Breast epithelium (tissue), 3 donors: Measurements from ENCODE around the gene PHLPP2.

Experiments used
- POLR2A ChIP-seq: fragments of 450-650 bp; IDR thresholded peaks from one replicate; pipeline ENCODE4 v1.6.1; 2016; ENCODE audit warnings: antibody characterized with exemption, mild to moderate bottlenecking, moderate library complexity
- TF ChIP-seq, protein P1 (sequence below), 3 donors: fragments of 450-650 bp; IDR thresholded peaks; one replicate each; pipeline ENCODE4 v1.5.1; 2016 to 2017; ENCODE audit warnings: antibody characterized with exemption in 3 of 3, mild to moderate bottlenecking in 3 of 3, moderate library complexity in 3 of 3

DNA sequence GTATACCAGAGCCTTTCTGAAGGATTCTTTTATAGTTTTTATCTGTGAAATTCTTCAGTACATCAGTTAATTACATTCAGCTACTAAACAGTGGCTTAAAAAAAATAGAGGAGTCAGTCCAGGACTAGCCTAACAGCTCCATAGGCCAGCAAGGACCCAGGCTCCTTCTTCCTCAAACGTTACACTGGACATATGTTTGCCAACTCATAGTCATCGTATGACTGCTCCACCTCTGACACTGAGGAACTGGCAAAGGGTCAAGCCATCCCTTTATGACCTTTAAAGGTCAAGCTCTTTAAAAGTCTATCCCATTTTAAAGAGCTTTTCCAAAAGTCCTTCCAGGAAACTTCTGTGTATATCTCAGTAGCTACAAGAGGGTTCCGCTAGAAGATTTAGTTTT, 36.6 kb downstream of the PHLPP2 start:
- TF ChIP-seq POLR2A = no peak
- TF ChIP-seq, protein P1, sequence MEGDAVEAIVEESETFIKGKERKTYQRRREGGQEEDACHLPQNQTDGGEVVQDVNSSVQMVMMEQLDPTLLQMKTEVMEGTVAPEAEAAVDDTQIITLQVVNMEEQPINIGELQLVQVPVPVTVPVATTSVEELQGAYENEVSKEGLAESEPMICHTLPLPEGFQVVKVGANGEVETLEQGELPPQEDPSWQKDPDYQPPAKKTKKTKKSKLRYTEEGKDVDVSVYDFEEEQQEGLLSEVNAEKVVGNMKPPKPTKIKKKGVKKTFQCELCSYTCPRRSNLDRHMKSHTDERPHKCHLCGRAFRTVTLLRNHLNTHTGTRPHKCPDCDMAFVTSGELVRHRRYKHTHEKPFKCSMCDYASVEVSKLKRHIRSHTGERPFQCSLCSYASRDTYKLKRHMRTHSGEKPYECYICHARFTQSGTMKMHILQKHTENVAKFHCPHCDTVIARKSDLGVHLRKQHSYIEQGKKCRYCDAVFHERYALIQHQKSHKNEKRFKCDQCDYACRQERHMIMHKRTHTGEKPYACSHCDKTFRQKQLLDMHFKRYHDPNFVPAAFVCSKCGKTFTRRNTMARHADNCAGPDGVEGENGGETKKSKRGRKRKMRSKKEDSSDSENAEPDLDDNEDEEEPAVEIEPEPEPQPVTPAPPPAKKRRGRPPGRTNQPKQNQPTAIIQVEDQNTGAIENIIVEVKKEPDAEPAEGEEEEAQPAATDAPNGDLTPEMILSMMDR (IDR thresholded peaks at IDR 0.05) = no peak
